HG03060 (cell line): ENCODE measurements around the gene PPP6R1.

Source experiments
- ATAC-seq: cut with Tn5 transposase; IDR thresholded peaks from one replicate; pipeline ENCODE4 v1.9.1; 2021; ENCODE audit warnings: low read depth, moderate number of reproducible peaks; ENCODE audit not compliant: unreplicated experiment

Gene PPP6R1

DNA sequence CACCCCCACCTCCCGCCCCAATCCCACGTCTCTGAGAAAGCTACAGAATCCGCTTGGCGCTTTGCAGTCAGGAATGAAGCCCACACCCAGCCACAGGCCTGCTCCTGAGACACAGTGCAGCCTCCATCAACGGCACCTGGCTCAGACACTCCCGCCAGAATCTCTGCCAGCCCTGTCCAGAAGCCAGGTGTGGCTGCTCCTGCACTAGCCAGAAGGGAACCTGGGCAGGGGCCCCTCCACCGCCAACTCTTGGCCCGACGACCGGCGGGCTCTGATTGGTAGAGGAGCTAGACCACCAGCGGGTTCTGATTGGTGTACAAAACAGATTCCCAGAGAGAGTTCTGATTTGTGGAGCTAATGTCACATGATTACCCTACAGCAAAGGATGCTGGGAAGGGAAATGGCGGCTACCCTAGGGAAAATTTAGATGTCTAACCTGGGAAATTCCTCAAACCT lies 2.9 kb upstream of the PPP6R1 start:
- ATAC-seq = no peak

DNA sequence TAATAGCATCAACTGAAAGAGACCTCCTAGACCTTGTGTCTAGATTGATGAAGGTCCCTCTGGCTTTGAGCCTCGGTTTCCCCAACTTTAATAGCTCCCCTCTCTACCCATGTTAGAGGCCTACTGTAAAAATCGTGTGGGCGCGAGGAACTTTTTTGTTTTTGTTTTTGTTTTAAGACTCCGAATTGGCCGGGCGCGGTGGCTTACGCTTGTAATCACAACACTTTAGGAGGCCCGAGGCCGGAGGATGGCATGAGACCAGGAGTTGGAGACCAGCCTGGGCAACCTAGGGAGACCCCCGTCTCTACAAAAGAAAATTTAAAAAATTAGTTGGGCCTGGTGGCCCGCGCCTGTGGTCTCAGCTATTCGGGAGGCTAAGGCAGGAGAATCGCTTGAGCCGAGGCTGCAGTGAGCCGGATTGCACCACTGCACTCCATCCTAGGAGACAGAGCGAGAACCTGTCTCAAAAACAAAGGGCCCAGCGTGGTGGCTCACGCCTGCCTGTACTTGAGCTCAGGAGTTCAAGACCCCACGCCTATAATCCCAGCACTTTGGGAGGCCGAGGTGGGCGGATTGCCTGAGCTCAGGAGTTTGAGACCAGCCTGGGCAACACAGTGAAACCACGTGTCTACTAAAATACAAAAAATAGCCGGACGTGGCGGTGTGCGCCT lies 858 bp upstream of the PPP6R1 start:
- no peak for ATAC-seq

DNA sequence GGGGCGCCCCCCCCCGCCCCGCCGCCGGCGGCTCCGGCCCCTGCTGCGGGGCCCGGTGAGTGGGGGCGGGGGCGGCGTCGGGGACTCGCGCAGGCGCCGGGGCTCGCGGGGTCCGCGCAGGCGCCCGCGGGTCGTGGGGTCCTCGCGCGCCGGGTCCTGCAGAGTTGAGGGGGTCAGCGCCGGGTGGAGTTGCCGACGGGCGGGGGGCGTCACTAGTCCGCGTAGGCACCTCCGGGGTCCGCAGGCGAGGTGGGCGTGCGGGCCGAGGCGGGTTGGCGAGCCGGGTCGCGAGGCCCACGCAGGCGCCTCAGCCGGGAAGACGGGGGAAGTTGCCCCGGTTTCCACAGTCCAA lies 365 bp downstream of the PPP6R1 start:
- ATAC-seq = no peak

DNA sequence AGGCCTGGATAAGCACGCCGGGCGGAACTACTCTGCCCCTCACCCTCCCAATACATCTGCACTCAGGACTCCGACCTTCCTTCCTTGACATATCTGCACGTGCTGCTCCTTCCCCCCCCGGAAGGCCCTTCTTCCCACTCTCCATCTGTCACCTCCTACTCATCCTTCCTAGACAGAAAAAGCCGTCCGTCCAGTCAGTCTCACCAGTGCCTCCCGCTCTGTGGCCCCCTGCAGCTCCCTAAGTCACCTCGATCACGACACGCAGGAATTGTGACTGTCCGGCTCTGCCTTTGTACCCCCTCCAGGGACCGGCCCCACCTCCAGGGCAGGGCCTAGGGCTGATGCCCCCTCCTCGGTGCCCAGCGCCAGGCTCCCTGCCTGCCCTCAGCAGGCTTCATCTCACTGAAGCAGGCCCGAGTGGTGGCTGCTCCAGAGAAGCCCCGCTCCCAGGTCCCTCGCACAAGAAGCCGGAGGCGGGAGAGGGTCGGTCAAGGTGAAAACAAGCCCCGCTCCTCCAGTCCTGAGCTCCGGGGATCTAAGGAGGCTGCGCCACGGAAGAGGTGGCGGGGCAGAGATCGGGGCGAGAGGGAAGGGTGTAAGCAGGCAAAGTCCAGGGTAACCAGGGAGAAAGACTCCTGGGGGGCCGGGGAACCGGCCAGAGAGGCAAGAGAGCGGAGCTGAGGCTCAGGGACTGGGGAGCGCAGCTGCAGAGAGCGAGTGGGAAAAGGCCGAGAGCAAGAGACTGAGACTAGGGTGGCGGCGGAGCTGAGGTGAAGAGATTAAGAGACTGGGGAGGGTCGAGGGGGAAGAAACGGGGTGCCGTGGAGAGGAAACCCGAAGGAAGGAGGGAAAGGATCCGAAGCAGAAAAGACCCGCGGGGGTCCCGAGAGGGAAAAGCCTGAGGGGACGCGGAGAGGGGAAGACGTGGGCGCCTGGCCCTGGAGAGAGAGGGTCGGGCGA lies 1.1 kb downstream of the PPP6R1 start:
- no peak for ATAC-seq

DNA sequence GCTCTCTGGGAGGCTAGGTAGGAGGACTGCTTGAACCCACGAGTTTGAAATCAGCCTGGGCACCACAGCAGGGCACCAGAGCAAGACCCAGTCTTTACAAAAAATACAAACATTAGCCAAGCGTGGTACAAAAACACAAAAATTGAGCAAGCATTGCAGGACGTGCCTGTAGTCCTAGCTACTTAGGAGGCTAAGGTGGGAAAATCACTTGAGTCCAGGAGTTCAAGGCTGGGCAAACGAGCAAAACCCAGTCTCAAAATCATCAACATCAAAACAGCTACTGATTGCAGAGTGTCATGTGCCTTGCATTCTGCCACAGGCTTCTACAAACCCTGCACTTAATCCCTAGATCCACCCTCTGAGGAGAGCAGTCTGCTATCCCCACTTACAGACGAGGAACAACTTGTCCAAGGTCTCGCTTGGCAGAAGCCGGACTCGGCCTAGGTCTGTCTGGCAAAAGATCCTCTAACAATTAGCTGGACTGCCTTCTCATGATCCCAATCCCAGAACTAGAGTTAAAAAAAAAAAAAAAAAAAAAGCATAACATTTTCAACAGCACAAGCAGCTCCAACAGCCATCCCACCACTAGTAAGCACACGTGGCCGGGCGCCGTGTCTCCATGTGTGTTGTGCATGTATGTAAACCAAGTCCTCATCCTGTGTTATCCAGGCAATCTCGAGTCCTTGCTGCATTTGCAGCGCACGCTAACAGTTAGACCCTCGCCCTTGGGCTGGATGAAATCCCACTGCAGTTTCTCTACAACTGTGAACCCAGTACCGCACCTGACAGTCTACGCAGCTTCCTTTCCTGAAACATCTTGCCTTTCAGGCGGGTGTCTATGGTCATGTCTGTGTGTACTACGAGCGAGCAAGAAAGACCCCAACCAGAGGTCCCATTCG lies 2.0 kb downstream of the PPP6R1 start:
- no peak for ATAC-seq

DNA sequence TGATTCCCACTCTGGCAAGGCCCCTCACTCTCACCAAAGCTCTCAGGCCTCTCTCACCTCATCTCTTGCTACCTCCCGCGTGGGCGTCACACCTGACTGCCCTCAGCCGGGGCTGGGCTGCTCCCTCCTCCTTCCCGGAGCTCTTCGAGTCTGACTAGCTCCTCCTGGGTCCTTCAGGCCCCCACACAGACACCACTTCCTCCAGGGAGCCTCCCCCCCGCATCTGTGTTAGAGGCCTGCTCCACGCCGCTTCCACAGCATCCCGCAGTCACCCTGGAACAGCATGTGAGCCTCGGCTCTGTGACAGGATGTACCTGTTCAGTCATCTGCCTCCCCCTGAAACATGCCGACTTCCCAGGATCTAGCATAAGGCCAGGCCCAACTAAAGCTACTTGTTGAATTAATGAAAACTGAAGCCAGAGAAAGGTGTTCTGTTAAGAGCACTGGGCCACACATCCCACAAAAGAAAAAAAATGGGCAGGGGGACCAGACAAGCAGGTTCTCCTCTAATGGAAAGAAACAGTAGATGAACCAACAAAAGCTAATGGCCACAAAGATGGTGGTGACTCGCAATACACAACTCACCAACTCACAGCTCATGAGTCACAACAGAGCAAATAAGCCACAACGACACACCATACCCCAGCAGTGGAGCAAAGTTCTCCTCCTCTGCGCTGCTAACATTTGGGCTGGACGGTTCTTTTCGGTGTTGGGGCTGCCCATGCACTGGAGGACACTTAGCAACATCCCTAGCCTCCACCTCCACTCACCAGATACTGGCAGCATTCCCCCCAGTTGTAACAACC lies 3.0 kb downstream of the PPP6R1 start:
- ATAC-seq = no peak

DNA sequence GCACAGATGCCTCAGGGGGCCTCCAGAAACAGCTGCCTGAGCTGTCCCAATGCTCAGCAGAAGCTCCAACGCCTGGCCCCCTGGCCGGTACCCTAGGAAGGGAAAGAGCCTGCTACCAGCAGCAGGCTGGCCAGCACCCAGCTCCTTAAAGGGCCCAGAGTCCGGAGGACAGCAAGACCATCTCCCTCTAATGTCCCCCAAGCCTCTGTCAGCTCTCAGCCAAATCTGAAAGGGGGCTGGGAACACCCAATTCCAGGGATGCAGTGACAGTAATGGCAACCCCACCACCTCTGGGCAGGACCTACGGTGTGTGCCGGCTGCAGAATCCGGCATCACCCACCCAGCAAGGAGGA lies 4.2 kb downstream of the PPP6R1 start:
- no peak for ATAC-seq

DNA sequence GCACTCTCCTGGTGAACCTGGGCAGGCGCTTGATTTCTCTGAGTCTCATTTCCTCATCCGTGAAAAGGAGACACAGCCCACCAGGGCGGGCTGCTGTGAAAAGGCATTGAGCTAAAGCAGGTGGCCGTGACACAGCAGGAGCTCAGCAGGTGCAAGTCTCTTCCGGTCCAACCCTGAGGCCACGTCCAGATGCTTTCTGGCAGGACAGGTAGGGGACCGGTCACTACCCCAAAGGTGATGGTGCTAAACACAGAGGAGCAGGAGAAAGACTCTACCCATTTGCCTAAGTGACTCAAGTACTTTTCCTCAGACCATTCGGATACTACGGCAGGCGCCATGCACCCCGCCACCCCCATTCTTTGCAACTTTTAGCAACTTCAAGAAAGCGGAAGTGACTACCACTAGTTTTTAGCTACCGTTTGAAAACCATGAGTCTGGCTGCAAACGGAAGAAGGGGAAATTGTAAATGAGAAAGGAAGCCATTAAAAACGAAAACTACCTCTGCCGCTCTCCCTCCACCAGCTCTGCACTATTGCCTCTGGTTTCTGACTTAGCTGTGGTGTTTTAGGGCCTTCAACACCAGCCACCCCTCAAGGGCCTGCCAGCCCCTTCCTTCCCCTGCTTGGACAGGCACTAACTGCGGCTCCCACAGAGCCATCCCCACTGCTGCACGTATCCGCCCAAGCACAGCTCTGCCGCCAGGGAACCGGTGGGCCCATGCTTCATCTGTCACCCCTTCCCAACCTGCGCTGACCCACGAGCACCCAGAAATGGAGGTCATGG lies 4.8 kb downstream of the PPP6R1 start:
- ATAC-seq = no peak

DNA sequence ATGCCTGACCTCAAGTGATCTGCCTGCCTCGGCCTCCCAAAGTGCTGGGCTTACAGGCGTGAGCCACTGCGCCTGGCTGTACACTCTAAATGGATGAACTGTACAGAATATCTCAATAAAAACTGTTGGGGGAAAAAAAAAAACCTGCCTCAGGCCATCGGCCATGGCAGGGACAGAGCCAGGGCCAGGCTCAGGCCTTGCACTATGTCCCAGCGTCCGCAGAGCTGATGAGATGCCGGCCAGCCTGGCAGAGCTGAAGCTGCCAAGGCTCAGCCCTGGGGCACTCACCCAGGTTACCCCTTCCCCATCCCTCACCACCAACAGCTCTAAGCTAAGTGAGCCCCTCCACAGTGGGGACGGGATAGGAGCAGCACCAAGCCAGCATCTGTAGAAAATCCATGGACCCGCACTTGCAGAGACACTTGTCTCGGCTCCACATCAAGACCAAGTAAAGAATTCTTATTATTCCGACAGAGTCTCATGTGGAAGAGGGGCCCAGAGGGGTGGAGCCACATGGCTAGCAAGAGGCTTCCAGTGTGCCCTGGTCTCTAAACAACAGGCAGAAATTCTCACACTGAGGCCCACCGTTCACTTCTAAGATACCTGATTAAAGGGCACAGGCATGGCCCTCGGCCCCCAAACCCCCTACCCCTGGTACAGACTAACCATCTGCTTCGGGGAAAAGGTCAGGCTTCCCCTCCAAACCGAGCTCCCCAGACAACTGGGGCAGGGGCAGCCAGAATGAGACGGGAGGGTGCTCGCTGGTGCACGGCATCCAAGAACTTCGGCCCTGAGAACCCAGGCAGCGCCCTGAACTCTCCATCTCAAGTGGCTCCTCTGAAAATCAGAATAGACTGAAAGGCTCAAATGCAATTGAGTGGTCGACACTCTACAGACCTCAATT lies 5.8 kb downstream of the PPP6R1 start:
- ATAC-seq = no peak

DNA sequence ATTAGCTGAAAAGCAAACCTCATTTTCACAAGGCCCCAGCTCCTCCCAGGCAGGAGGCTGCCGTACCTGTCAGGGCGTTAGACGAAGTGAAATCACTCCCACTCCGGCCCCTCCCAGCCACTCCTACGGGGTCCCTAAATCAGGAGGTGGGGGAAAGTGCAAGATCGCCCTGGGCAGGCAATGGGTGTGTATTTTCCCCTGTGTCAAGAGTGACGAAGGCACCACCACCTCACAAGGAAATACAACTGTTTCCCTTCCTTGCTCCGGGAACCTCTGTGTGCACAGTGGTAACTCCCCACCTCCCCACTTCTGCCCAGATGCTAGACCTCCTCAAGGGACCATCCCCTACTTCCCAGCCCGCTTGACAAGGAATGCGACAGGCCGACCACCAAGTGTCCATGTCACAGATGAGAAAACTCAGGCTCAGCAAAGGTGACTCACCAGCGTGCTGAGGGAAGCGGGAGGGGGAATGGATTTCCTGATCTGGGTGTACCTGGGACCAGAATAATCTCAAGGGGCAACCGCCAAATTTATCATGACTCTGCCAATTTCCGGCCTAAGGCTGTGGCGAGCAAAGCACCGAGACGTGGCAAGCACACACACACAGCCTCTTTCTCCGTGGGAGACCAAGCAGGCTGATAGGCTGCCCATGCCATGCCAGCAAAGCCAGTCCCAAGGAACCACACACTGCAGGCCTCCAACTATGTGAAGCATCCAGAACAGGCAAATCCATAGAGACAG lies 7.3 kb downstream of the PPP6R1 start:
- ATAC-seq = no peak

DNA sequence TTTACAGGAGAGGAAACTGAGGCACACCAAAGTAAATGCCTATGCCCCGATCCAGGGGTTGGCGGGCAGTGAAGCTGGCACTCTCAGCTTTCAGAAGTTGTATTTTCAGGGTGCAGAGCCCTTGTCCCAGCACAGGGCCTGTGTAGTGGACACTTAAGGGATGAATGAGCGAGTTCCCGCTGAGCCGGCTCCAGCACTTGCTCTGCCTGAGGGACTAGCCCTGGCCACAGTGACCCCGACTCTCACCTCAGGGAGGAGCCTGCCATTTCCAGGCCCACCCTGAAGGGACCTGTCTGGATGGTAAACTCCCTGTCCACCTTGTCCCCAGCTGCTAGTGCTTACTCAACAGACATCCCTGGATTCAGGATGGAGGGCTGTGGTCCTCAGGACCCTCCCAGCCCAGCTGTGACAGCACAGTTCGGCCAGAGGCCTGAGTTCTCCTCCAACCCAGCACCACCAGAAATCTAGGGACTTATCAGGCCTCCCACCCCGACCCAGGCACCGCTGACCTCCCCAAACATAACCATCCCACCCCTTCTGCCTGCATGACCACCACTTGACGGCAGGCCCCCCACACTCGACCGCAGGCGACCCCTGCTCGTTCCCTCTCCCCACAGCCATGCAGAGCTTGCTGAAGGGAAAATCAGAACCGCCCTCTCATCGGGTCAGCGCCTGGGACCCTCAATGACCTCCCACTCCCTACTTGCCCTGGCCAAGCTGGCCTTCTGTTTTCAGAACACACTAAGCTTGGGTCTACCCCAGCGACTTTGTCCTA lies 8.4 kb downstream of the PPP6R1 start:
- no peak for ATAC-seq

DNA sequence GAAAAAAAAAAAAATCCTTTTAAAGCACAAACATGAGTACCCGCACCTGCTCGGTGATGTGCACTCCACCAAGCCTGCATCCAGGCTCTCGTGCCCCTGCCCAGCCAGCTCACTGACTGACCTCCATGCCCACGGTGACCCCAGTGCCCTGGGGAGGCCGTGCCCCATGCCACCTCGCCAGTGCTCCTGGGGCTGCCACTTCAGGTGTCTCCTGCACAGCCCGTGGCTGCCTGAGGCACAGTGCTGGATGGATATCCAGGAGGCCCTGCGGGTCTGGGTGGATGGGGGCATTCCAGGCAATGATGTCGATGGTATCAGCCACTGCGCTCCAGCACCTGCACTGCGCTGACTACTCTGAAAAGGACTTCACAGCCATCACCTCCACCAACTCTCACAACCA lies 9.0 kb downstream of the PPP6R1 start:
- no peak for ATAC-seq

DNA sequence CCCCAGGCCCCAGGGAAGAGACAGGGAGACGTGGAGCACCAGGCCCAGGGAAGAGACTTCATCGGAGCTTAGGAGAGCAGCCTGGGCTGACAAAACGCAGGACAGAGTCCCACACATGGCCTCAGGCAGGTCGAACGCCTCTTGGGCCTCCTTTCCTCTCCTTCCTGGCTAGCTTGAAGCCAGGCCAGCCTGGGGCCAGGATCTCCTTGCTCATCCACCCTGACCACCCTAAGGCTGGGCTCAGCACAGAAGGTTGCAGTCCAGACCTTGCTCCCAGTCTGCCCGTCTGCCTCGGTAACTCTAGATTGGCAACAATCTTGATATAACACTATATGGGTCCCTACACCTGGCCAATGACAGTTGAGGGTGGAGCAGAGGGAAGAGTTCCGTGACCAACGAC lies 10.1 kb downstream of the PPP6R1 start:
- ATAC-seq = no peak

DNA sequence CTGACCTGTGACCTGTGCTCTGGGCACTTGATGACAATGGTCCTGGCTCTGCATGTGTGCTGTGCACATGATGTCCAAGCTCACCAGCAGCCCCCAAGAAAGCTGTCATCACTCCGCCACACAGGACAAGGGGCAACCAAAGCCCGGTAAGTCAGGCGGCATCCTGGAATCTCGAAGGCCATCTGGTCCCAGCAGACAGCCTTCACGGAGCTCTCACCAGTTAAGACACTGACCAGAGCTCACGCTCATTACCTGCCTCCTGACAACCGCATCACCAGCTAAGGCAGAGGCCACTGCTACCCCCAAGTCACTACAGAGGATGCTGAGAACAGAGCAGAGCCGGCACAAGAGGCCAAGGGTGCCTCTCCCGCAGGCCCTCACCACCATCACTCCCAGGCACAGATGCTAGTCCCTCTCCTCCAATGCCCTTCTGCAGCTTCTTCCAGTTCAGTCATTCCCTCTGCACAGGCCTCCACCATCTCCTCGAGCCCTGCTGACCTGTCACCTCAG lies 10.6 kb downstream of the PPP6R1 start:
- ATAC-seq = no peak

DNA sequence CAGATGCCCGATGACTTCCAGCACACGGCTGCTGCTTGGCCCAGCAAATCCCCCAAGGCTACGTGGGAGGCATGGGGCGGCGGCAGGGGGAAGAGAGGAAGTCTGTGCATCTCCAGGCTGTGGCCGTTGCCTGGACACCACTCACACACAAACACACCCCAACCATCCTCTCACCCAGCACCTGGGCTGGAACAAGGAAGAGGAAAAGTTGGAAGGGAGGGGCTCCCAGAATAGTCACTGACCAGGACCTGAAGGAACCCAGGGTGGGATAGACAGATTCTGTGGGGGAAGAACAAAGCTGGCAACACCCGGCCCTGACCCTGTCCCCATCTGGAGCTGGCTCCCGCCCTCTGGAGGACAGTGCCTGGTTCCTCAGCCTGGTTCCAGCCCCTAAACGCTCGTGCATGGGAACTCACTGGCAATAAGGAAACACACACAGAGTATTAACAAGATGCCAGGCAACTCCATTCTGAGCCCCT lies 11.2 kb downstream of the PPP6R1 start:
- no peak for ATAC-seq
